Ovary (tissue), 9 donors: ENCODE results near the gene HECTD1. TPM values are rescaled to one million over a fixed set of nuclear protein-coding genes. Genes with fewer than 3 reads are reported as not detected.
"Not testable (repeated sequence)": the region's sequence is repeated elsewhere in the genome, so short reads cannot be mapped to it uniquely, and the experiment has no call there.

ENCODE experiments used
- DNase-seq, 5 donors: peaks; one replicate each; pipeline ENCODE4 v3.0.0-alpha.2; 2019 to 2020
- H3K27ac ChIP-seq, 2 donors: fragments of 200-600 bp; one replicate each; pipeline versions ENCODE4 v1.5.1 to v1.8.0; 2019 to 2022
- H3K27me3 ChIP-seq: fragments of 200-600 bp; one replicate; pipeline ENCODE4 v1.8.0; 2022
- H3K36me3 ChIP-seq: fragments of 200-600 bp; sonication (generic); one replicate; pipeline ENCODE4 v1.5.1; 2019
- H3K4me1 ChIP-seq: one replicate; pipeline ENCODE4 v1.8.1; 2013; ENCODE audit warnings: mild to moderate bottlenecking, moderate library complexity; ENCODE audit not compliant: insufficient read depth
- H3K4me3 ChIP-seq: fragments of 200-600 bp; sonication (generic); one replicate; pipeline ENCODE4 v1.5.1; 2017
- H3K9me3 ChIP-seq, 2 donors: fragments of 200-600 bp in 1 of 2; sonication (generic) in 1 of 2; one replicate each; pipeline versions ENCODE4 v1.5.1 to v1.8.1; 2013 to 2019; ENCODE audit warnings: mild to moderate bottlenecking in 1 of 2, moderate library complexity in 1 of 2
- CTCF ChIP-seq, 3 donors: fragments of 450-650 bp in 2 of 3; fragments of 200-600 bp in 1 of 3; IDR thresholded peaks; one replicate each; pipeline versions ENCODE4 v1.5.1 to v1.8.0; 2016 to 2022; ENCODE audit warnings: antibody characterized with exemption in 3 of 3, mild to moderate bottlenecking in 1 of 3
- EP300 ChIP-seq: sonication (generic); formaldehyde crosslinking; IDR thresholded peaks from one replicate; pipeline ENCODE4 v1.6.1; 2017; ENCODE audit warnings: antibody characterized with exemption
- POLR2A ChIP-seq: fragments of 450-650 bp; IDR thresholded peaks from one replicate; pipeline ENCODE4 v1.6.1; 2017; ENCODE audit warnings: antibody characterized with exemption, mild to moderate bottlenecking, moderate library complexity
- WGBS, 3 donors: extraction: QIAGEN DNeasy Blood & Tissue Kit in 1 of 3; methylation state at CpG; one replicate each; pipeline versions ENCODE4 v1.1.5 to v1.1.7; 2013 to 2017; 5-methylcytosine and 5-hydroxymethylcytosine counted together
- intact Hi-C, 4 donors: fragments of 100-400 bp; cut with DNase I; formaldehyde crosslinking; loops; one replicate each; pipeline versions ENCODE4 v1.11.0 to v1.15.1; 2022 to 2023
- polyA plus RNA-seq, 2 donors: library from polyadenylated mRNA; stranded (reverse); fragments of 200-250 nt in 1 of 2; fragments of 350-450 nt in 1 of 2; fragmentation: Illumina TruSeq in 1 of 2; extraction: RNeasy Lipid Tissue Mini Kit (QIAGEN cat#74804) in 1 of 2; gene quantifications; one replicate each; pipeline ENCODE4 v1.2.3, GENCODE V29; 2013 to 2014
- total RNA-seq, 7 donors: library from RNA; depleted of rRNA in 2 of 7; stranded (reverse); fragments of >200 nt in 2 of 7; fragmentation: NEBNext Ultra II Directional in 3 of 7; extraction: Animal tissue kit (Norgen Biotek cat#: 25700) in 3 of 7; gene quantifications; one replicate each; pipeline versions ENCODE4 v1.1.0 to v1.2.4, GENCODE V29; 2016 to 2023
- donor health status: DM: no; HTN: no; CAD: no; lungs with moderate emphysema.
- donor health status: DM: no; HTN: no; CAD: no.
- donor health status: Bipolar disorder and iron deficiency.
- donor health status: DM: yes; HTN: yes; CAD: no.
- donor health status: DM: no; HTN: no; CAD: no.
- donor health status: DM: yes; HTN: yes; CAD: no.

Gene HECTD1
- total and polyA plus RNA-seq, 9 donors, result 59.7 to 186 (median 144) TPM

DNA sequence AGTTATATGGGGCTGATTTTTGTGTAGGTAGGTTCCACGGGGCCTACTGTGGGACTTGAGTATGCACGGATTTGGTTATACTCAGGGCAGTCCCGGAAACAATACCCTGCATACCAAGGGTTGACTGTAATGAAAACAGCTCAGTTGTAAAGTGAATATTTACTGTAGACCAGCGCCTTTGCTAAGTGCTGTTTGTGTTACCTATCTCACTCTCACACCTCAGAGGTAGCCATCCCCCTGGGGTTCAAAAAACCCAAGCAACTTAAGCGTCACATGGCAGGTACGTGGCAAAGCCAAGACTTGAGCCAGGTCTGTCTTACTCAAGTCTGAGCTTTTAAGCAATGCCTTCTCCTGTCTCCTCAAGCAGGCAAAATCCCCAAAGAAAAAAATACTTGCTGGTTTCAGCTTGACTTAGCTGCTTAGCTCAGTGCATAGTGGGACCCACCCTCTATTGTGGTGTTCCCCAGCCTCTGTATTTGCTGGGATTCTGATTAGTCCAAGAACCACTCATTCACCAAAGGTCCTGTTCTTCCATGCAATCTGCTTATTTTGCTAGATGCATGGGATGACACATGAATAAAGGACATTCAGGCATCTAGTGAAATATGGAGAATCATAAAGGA lies 147.2 kb downstream of the HECTD1 start:
- TF ChIP-seq EP300 (no peak), CTCF (IDR thresholded peaks at IDR 0.05) (no peak), POLR2A (no peak)
- intact Hi-C loops, result no loop called here
- no peak overlapping the region for H3K4me3 ChIP-seq
- no peaks in the 10 kb centered on the region for H3K27me3 ChIP-seq
- H3K4me1 ChIP-seq, result peaks cover 3% of the 10 kb centered on the region
- no peaks in the 10 kb centered on the region for H3K9me3 ChIP-seq
- H3K27ac ChIP-seq, result no peak overlapping the region
- WGBS, 3 donors, result 77 to 88% (median 83%) methylated on average over 6 of the region's 6 CpGs
- no peak for DNase-seq
- H3K36me3 ChIP-seq, result no peaks in the 10 kb centered on the region

- peak; percentile 36 to 62 (median 54) for DNase-seq
- intact Hi-C loops, result no loop called here
- no peaks in the 10 kb centered on the region for H3K36me3 ChIP-seq
- no peak overlapping the region for H3K4me3 ChIP-seq
- H3K4me1 ChIP-seq, result peaks cover 3% of the 10 kb centered on the region
- H3K27me3 ChIP-seq, result no peaks in the 10 kb centered on the region
- no peak overlapping the region for H3K27ac ChIP-seq
- no peaks in the 10 kb centered on the region for H3K9me3 ChIP-seq
- 11 to 22% (median 21%) methylated on average over 1 of the region's 1 CpG for WGBS, 3 donors
- no peak for TF ChIP-seq POLR2A
- TF ChIP-seq EP300, result no peak
- TF ChIP-seq CTCF (IDR thresholded peaks at IDR 0.05), result no peak
Observed at GRCh38 chr14:31059152-31059924, 148.3 kb downstream of the HECTD1 start.

- no peak overlapping the region for H3K4me3 ChIP-seq
- no peak for TF ChIP-seq CTCF (IDR thresholded peaks at IDR 0.05)
- no peak for TF ChIP-seq POLR2A
- no peak for TF ChIP-seq EP300
- H3K4me1 ChIP-seq, result peaks cover 3% of the 10 kb centered on the region
- H3K9me3 ChIP-seq, result no peaks in the 10 kb centered on the region
- H3K27ac ChIP-seq, result no peak overlapping the region
- no peaks in the 10 kb centered on the region for H3K36me3 ChIP-seq
- DNase-seq, result no peak
- no peaks in the 10 kb centered on the region for H3K27me3 ChIP-seq
- intact Hi-C loops, result no loop called here
- WGBS, 3 donors, result 96 to 97% (median 97%) methylated on average over 12 of the region's 12 CpGs
Observed at GRCh38 chr14:31057701-31058364, 149.8 kb downstream of the HECTD1 start.

DNA sequence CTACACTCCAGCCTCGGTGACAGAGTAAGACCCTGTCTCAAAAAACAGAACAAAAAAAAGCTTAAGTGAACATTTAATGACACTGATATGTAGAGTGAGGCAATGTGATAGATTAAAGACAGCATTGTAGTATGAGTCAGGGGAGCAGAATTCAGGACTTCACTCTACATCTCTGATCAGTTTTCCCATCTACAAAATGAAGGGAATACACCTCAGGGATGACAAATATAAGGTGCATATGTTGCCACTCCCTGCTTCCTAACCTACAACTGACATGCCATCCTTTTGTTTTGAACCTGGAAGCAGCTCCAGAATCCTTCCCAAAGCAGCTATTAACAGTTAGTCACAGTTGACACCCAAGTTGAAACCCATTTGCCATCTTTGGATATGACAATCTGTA lies 150.6 kb downstream of the HECTD1 start:
- Histone ChIP-seq H3K27ac (no peak overlapping the region), H3K36me3 (no peaks in the 10 kb centered on the region), H3K4me1 (peaks cover 3% of the 10 kb centered on the region), H3K4me3 (no peak overlapping the region), H3K9me3 (no peaks in the 10 kb centered on the region), H3K27me3 (no peaks in the 10 kb centered on the region)
- 92 to 100% (median 96%) methylated on average over 1 of the region's 1 CpG for WGBS, 3 donors
- intact Hi-C loops, result no loop called here
- no peak for DNase-seq
- TF ChIP-seq EP300 (no peak), CTCF (IDR thresholded peaks at IDR 0.05) (no peak), POLR2A (no peak)

DNA sequence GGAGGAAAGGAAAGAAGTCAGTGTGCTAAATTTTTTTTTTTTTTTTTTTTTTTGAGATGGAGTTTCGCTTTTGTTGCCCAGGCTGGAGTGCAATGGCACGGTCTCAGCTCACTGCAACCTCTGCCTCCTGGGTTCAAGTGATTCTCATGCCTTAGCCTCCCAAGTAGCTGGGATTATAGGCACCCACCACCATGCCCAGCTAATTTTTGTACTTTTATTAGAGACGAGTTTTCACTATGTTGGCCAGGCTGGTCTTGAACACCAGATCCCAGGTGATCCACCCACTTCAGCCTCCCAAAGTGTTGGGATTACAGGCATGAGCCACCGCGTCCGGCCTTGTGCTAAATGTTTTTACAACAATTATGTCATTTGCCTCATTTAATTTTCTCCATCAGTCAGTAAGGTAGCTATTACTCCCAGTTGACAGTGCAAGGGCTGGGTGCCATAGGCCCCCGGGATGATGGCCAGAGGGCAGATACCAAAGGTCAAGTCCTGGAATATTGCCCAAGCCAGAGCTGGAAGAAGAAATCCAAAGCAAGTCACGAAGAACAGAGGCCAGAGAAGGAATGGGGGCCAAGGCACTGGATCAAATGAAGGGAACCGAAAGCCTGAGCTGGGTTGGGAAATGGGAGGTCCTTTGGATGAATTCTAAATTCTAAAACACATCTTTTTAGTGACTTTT lies 154.5 kb downstream of the HECTD1 start:
- H3K9me3 ChIP-seq, H3K4me1 ChIP-seq, H3K36me3 ChIP-seq, intact Hi-C loops, H3K27ac ChIP-seq, H3K27me3 ChIP-seq, H3K4me3 ChIP-seq: not testable (repeated sequence)
- 49 to 57% (median 55%) methylated on average over 9 of the region's 9 CpGs for WGBS, 3 donors
- DNase-seq, result peak; percentile 74 to 85 (median 79)
